ENCODE results near the gene TBC1D3L.
"Not testable (repeated sequence)": the region's sequence is repeated elsewhere in the genome, so short reads cannot be mapped to it uniquely, and the experiment has no call there.

The TBC1D3L gene

GRCh38 chr17:37988960-37989359 is at the start of gene TBC1D3L:
Gene TBC1D3L, minus strand, starts transcription at chr17:37989060. Its CDS starts 1,540 bp downstream, at chr17:37987520.
- H3K27ac ChIP-seq; DNase-seq (ENCODE audit: low read depth, low spot score): not testable (repeated sequence)

GRCh38 chr17:38003676-38004075 is 14.8 kb upstream of the TBC1D3L start, which contains the start of gene TBC1D3D:
Gene TBC1D3D, plus strand, starts transcription at chr17:38003976. Its CDS starts 1,585 bp downstream, at chr17:38005561.
- not testable (repeated sequence) for DNase-seq (ENCODE audit: low read depth, low spot score); H3K27ac ChIP-seq
